ENCODE data around the gene TLR7.

Gene TLR7

GRCh38 chrX:12891915-12892506, 25.1 kb downstream of the TLR7 start:
- no peak for TF ChIP-seq TAF1 (IDR thresholded peaks at IDR 0.05; ENCODE audit: borderline replicate concordance, low read depth, low read length)
- no peak for TF ChIP-seq POLR2A (IDR thresholded peaks at IDR 0.05; ENCODE audit: low read depth, low read length)
- no peak for TF ChIP-seq POLR2AphosphoS5 (IDR thresholded peaks at IDR 0.05; ENCODE audit: low read depth, low read length)
- FAIRE-seq: no peak
- no peak for DNase-seq (ENCODE audit: insufficient read length)

GRCh38 chrX:12892716-12893115, 25.8 kb downstream of the TLR7 start:
- DNase-seq (ENCODE audit: insufficient read length) (no peak), FAIRE-seq (peak; percentile 96)
- TF ChIP-seq TAF1 (IDR thresholded peaks at IDR 0.05; ENCODE audit: borderline replicate concordance, low read depth, low read length) (no peak), POLR2A (IDR thresholded peaks at IDR 0.05; ENCODE audit: low read depth, low read length) (no peak)

GRCh38 chrX:12894074-12895030, 27.5 kb downstream of the TLR7 start:
- FAIRE-seq (no peak), DNase-seq (ENCODE audit: insufficient read length) (no peak)
- TF ChIP-seq POLR2A (IDR thresholded peaks at IDR 0.05; ENCODE audit: low read depth, low read length): no peak
- no peak for TF ChIP-seq POLR2AphosphoS5 (IDR thresholded peaks at IDR 0.05; ENCODE audit: low read depth, low read length)
- no peak for TF ChIP-seq TAF1 (IDR thresholded peaks at IDR 0.05; ENCODE audit: borderline replicate concordance, low read depth, low read length)

GRCh38 chrX:12895866-12896265, 29.0 kb downstream of the TLR7 start:
- TF ChIP-seq POLR2AphosphoS5 (IDR thresholded peaks at IDR 0.05; ENCODE audit: low read depth, low read length): no peak
- TF ChIP-seq POLR2A (IDR thresholded peaks at IDR 0.05; ENCODE audit: low read depth, low read length): no peak
- FAIRE-seq (peak; percentile 65), DNase-seq (ENCODE audit: insufficient read length) (no peak)

- TF ChIP-seq TAF1 (IDR thresholded peaks at IDR 0.05; ENCODE audit: borderline replicate concordance, low read depth, low read length) (no peak), POLR2A (IDR thresholded peaks at IDR 0.05; ENCODE audit: low read depth, low read length) (no peak), POLR2AphosphoS5 (IDR thresholded peaks at IDR 0.05; ENCODE audit: low read depth, low read length) (no peak)
- FAIRE-seq (no peak), DNase-seq (ENCODE audit: insufficient read length) (no peak)
Observed at GRCh38 chrX:12896935-12897334, 30.1 kb downstream of the TLR7 start.

GRCh38 chrX:12898073-12898472, 31.2 kb downstream of the TLR7 start:
- no peak for DNase-seq (ENCODE audit: insufficient read length)
- FAIRE-seq: no peak
- TF ChIP-seq POLR2AphosphoS5 (IDR thresholded peaks at IDR 0.05; ENCODE audit: low read depth, low read length) (no peak), TAF1 (IDR thresholded peaks at IDR 0.05; ENCODE audit: borderline replicate concordance, low read depth, low read length) (no peak), POLR2A (IDR thresholded peaks at IDR 0.05; ENCODE audit: low read depth, low read length) (no peak)

GRCh38 chrX:12899506-12899905, 32.6 kb downstream of the TLR7 start:
- FAIRE-seq: no peak
- no peak for DNase-seq (ENCODE audit: insufficient read length)
- no peak for TF ChIP-seq POLR2AphosphoS5 (IDR thresholded peaks at IDR 0.05; ENCODE audit: low read depth, low read length)
- TF ChIP-seq POLR2A (IDR thresholded peaks at IDR 0.05; ENCODE audit: low read depth, low read length): no peak
- no peak for TF ChIP-seq TAF1 (IDR thresholded peaks at IDR 0.05; ENCODE audit: borderline replicate concordance, low read depth, low read length)

GRCh38 chrX:12901486-12901885, 34.6 kb downstream of the TLR7 start:
- no peak for TF ChIP-seq TAF1 (IDR thresholded peaks at IDR 0.05; ENCODE audit: borderline replicate concordance, low read depth, low read length)
- no peak for TF ChIP-seq POLR2A (IDR thresholded peaks at IDR 0.05; ENCODE audit: low read depth, low read length)
- TF ChIP-seq POLR2AphosphoS5 (IDR thresholded peaks at IDR 0.05; ENCODE audit: low read depth, low read length): no peak
- FAIRE-seq (peak; percentile 90), DNase-seq (ENCODE audit: insufficient read length) (peak; percentile 46)

- FAIRE-seq: no peak
- no peak for TF ChIP-seq POLR2A (IDR thresholded peaks at IDR 0.05; ENCODE audit: low read depth, low read length)
- no peak for TF ChIP-seq TAF1 (IDR thresholded peaks at IDR 0.05; ENCODE audit: borderline replicate concordance, low read depth, low read length)
- TF ChIP-seq POLR2AphosphoS5 (IDR thresholded peaks at IDR 0.05; ENCODE audit: low read depth, low read length): no peak
Observed at GRCh38 chrX:12903646-12904045, 36.8 kb downstream of the TLR7 start.

GRCh38 chrX:12906046-12906761, 39.3 kb downstream of the TLR7 start, which contains the start of gene TLR8:
TSS of gene TLR8 (plus strand) at chrX:12906620. CDS start at chrX:12906707, 87 bp downstream.
- DNase-seq (ENCODE audit: insufficient read length): no peak
- no peak for TF ChIP-seq POLR2A (IDR thresholded peaks at IDR 0.05; ENCODE audit: low read depth, low read length)
- no peak for TF ChIP-seq POLR2AphosphoS5 (IDR thresholded peaks at IDR 0.05; ENCODE audit: low read depth, low read length)
- TF ChIP-seq TAF1 (IDR thresholded peaks at IDR 0.05; ENCODE audit: borderline replicate concordance, low read depth, low read length): no peak
- no peak for FAIRE-seq

More at GRCh38 chrX:12903646-12904045, 36.8 kb downstream of the TLR7 start:
- no peak for DNase-seq (ENCODE audit: insufficient read length)

GRCh38 chrX:12910423-12911121, 43.7 kb downstream of the TLR7 start:
- FAIRE-seq: no peak
- no peak for DNase-seq (ENCODE audit: insufficient read length)
- no peak for TF ChIP-seq TAF1 (IDR thresholded peaks at IDR 0.05; ENCODE audit: borderline replicate concordance, low read depth, low read length)
- no peak for TF ChIP-seq POLR2A (IDR thresholded peaks at IDR 0.05; ENCODE audit: low read depth, low read length)
- TF ChIP-seq POLR2AphosphoS5 (IDR thresholded peaks at IDR 0.05; ENCODE audit: low read depth, low read length): no peak
